Calu3 (cell line): ENCODE results near the gene ZNF710. TPM values are rescaled to one million over a fixed set of nuclear protein-coding genes. Genes with fewer than 3 reads are reported as not detected.

Source experiments
- BruUV-seq: library from RNA; stranded (reverse); fragments of 400-500 nt; replicated peaks from 2 replicates; lab custom pipeline; 2021; lab: Mats Ljungman, UMichigan
- CTCF ChIA-PET: fragments of 300-600 bp; sonication (Branson Sonifier 250); formaldehyde crosslinking; loops from one replicate; lab custom pipeline; 2022; ENCODE audit warnings: antibody characterized with exemption; lab: Charles Lee
- DNase-seq: peaks from one replicate; pipeline ENCODE4 v3.0.0; 2022
- H3K27ac Mint-ChIP-seq: one replicate; pipeline ENCODE4 v1.8.0; 2022; ENCODE audit warnings: mixed read lengths; ENCODE audit not compliant: unreplicated experiment
- H3K27me3 Mint-ChIP-seq: one replicate; pipeline ENCODE4 v1.8.0; 2022; ENCODE audit warnings: mixed read lengths; ENCODE audit not compliant: unreplicated experiment
- H3K36me3 Mint-ChIP-seq: one replicate; pipeline ENCODE4 v1.8.0; 2022; ENCODE audit warnings: mild to moderate bottlenecking, moderate library complexity, mixed read lengths; ENCODE audit not compliant: insufficient read depth, unreplicated experiment
- H3K4me1 Mint-ChIP-seq: one replicate; pipeline ENCODE4 v1.8.0; 2022; ENCODE audit warnings: mild to moderate bottlenecking, low read depth, mixed read lengths; ENCODE audit not compliant: unreplicated experiment
- H3K4me3 Mint-ChIP-seq: one replicate; pipeline ENCODE4 v1.8.0; 2022; ENCODE audit warnings: mild to moderate bottlenecking, low read depth, moderate library complexity, mixed read lengths; ENCODE audit not compliant: unreplicated experiment
- H3K9me3 Mint-ChIP-seq: one replicate; pipeline ENCODE4 v1.8.0; 2022; ENCODE audit warnings: low read depth, mixed read lengths; ENCODE audit not compliant: unreplicated experiment
- CTCF ChIP-seq: fragments of 200-600 bp; IDR thresholded peaks from one replicate; pipeline ENCODE4 v1.8.0; 2022; ENCODE audit warnings: antibody characterized with exemption; ENCODE audit not compliant: unreplicated experiment
- intact Hi-C: fragments of 100-400 bp; cut with micrococcal nuclease; formaldehyde crosslinking; loops from one replicate; pipeline ENCODE4 v1.10.0; 2022; ENCODE audit not compliant: unreplicated experiment
- total RNA-seq: library from RNA; stranded (reverse); gene quantifications from 2 replicates; pipeline ENCODE4 v1.2.3, GENCODE V29; 2022

The ZNF710 gene
- total RNA-seq, 1 experiment from 2014 or later, result 15.4 TPM

GRCh38 chr15:90083954-90084607 is 83.0 kb downstream of the ZNF710 start:
- intact Hi-C loops, result no loop called here
- no peaks in the 10 kb centered on the region for H3K4me1 Mint-ChIP-seq
- no peak for TF ChIP-seq CTCF
- H3K27ac Mint-ChIP-seq, result no peak overlapping the region
- DNase-seq, result no peak
- CTCF ChIA-PET, result interaction anchor here (1.0 kb wide), 1 partner anchor 161 kb away, joined by 3 read pairs; no protein-coding TSS in a partner anchor
- no peaks in the 10 kb centered on the region for H3K9me3 Mint-ChIP-seq
- TSS peak; percentile 16 for BruUV-seq
- no peaks in the 10 kb centered on the region for H3K27me3 Mint-ChIP-seq
- peaks cover 17% of the 10 kb centered on the region for H3K36me3 Mint-ChIP-seq
- no peak overlapping the region for H3K4me3 Mint-ChIP-seq

- H3K4me3 Mint-ChIP-seq, result no peak overlapping the region
- peaks cover 17% of the 10 kb centered on the region for H3K36me3 Mint-ChIP-seq
- no peak overlapping the region for H3K27ac Mint-ChIP-seq
- H3K4me1 Mint-ChIP-seq, result no peaks in the 10 kb centered on the region
- no peaks in the 10 kb centered on the region for H3K27me3 Mint-ChIP-seq
- no peaks in the 10 kb centered on the region for H3K9me3 Mint-ChIP-seq
- no TSS peak for BruUV-seq
- DNase-seq, result no peak
- CTCF ChIA-PET, result interaction anchor here (1.0 to 3.6 kb wide), 2 partner anchors 162 to 186 kb away, joined by 3 to 17 read pairs; no protein-coding TSS in a partner anchor
- no peak for TF ChIP-seq CTCF
- intact Hi-C loops, result no loop called here
These were observed 83.8 kb downstream of the ZNF710 start for GRCh38 chr15:90084876-90085423.

GRCh38 chr15:90085565-90085964 is 84.4 kb downstream of the ZNF710 start:
- Mint-ChIP-seq H3K36me3 (peaks cover 17% of the 10 kb centered on the region), H3K9me3 (no peaks in the 10 kb centered on the region), H3K27ac (no peak overlapping the region), H3K27me3 (no peaks in the 10 kb centered on the region), H3K4me3 (no peak overlapping the region), H3K4me1 (no peaks in the 10 kb centered on the region)
- no peak for TF ChIP-seq CTCF
- CTCF ChIA-PET, result interaction anchor here (1.1 to 3.6 kb wide), 2 partner anchors 184 to 187 kb away, joined by 3 to 17 read pairs; no protein-coding TSS in a partner anchor
- BruUV-seq, result no TSS peak
- DNase-seq, result no peak
- intact Hi-C loops, result no loop called here

- Mint-ChIP-seq H3K27ac (no peak overlapping the region), H3K27me3 (no peaks in the 10 kb centered on the region), H3K9me3 (no peaks in the 10 kb centered on the region), H3K36me3 (peaks cover 17% of the 10 kb centered on the region), H3K4me1 (no peaks in the 10 kb centered on the region), H3K4me3 (no peak overlapping the region)
- CTCF ChIA-PET, result interaction anchor here (0.7 to 3.6 kb wide), 9 partner anchors 12 to 348 kb away, joined by 3 to 17 read pairs (median 4); partner anchors contain the start of genes AP3S2 and IDH2
- peak; percentile 74 for TF ChIP-seq CTCF
- intact Hi-C loops, result loop anchor here (1.0 kb wide), 1 partner anchor 189 kb away; no protein-coding TSS in a partner anchor
- DNase-seq, result peak; percentile 72
- no TSS peak for BruUV-seq
These were observed 85.7 kb downstream of the ZNF710 start for GRCh38 chr15:90086868-90087268.
